BLaER1 (cell line): ENCODE results near the gene LYPD6B.

Experiments
- H3K27ac ChIP-seq: shearing (Covaris generic); formaldehyde crosslinking; 2 replicates; pipeline ENCODE4 v1.8.1; 2022
- H3K27me3 ChIP-seq: shearing (Covaris generic); formaldehyde crosslinking; 2 replicates; pipeline ENCODE4 v1.8.1; 2022
- H3K36me3 ChIP-seq: shearing (Covaris generic); formaldehyde crosslinking; 2 replicates; pipeline ENCODE4 v1.8.1; 2022
- H3K4me1 ChIP-seq: shearing (Covaris generic); formaldehyde crosslinking; 2 replicates; pipeline ENCODE4 v1.8.1; 2022
- H3K4me2 ChIP-seq: shearing (Covaris generic); formaldehyde crosslinking; 2 replicates; pipeline ENCODE4 v1.8.1; 2022
- H3K4me3 ChIP-seq: shearing (Covaris generic); formaldehyde crosslinking; 2 replicates; pipeline ENCODE4 v1.8.1; 2022
- H3K9ac ChIP-seq: shearing (Covaris generic); formaldehyde crosslinking; 2 replicates; pipeline ENCODE4 v1.8.1; 2022
- H3K9me3 ChIP-seq: shearing (Covaris generic); formaldehyde crosslinking; 2 replicates; pipeline ENCODE4 v1.8.1; 2022
- H4K20me1 ChIP-seq: shearing (Covaris generic); formaldehyde crosslinking; 2 replicates; pipeline ENCODE4 v1.8.1; 2022
- Cebpa-rat ChIP-seq: shearing (Covaris generic); IDR thresholded peaks from 2 replicates; pipeline ENCODE4 v1.8.1; 2022

The LYPD6B gene

DNA sequence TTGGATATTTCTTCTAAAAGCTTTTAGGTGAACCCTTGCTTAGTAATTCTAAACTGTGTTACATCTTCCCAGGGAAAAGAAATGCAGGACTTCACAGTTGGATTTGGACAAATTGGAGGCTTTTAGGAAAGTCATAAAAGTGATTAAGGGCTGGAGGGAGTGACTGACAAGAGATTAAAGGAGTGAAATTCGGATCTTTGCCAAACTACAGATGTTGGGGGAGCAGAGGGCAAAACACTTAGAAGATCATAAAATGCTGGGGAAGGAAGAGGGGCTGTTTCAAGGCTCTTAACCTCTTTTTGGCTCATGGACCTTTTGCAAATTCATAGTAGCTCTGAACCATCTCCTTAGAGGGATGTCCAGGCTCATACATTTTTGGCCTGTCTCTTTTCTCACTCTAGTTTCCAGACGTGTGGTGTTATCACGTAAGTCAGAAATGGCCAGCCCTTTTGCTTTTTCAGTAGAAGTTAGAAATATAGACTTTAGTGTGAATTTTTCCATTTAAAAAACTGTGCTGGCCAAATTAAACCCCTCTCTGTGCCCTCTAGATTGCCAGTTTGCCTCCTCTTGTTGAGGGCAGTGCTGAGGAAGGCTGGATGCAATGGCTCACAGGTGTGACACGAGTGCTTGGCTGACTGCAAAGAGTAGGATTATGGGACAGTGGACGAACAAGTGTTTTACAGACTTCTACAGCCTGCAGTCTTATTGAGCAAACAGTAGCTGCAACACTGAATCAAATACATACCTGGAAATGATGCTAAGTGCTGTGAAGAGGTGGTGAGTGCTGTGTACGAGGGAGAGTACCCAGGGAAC, 109.9 kb downstream of the LYPD6B start:
- Histone ChIP-seq H3K9ac (no peak overlapping the region), H3K4me3 (no peak overlapping the region), H3K36me3 (no peaks in the 10 kb centered on the region), H4K20me1 (no peaks in the 10 kb centered on the region), H3K4me2 (no peak overlapping the region), H3K4me1 (peaks cover 37% of the 10 kb centered on the region), H3K27me3 (no peaks in the 10 kb centered on the region), H3K27ac (no peak overlapping the region), H3K9me3 (no peaks in the 10 kb centered on the region)
- no peak for TF ChIP-seq Cebpa-rat

DNA sequence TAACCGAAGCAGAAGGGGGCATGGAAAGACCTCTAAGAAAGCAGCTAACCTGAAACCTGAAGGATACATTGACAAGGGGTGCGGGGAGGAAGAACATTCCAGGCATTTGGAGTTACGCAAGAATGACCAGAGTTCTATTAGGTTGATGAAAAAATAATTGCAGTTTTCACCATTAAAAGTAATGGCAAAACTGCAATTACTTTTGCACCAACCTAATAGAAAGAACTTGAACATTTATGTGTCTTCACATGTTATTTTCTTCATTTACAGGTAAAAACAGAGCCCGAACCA, 110.5 kb downstream of the LYPD6B start:
- Histone ChIP-seq H3K27ac (no peak overlapping the region), H3K4me3 (no peak overlapping the region), H3K9me3 (no peaks in the 10 kb centered on the region), H3K36me3 (no peaks in the 10 kb centered on the region), H3K27me3 (no peaks in the 10 kb centered on the region), H4K20me1 (no peaks in the 10 kb centered on the region), H3K9ac (no peak overlapping the region), H3K4me2 (no peak overlapping the region), H3K4me1 (peaks cover 41% of the 10 kb centered on the region)
- TF ChIP-seq Cebpa-rat = no peak

DNA sequence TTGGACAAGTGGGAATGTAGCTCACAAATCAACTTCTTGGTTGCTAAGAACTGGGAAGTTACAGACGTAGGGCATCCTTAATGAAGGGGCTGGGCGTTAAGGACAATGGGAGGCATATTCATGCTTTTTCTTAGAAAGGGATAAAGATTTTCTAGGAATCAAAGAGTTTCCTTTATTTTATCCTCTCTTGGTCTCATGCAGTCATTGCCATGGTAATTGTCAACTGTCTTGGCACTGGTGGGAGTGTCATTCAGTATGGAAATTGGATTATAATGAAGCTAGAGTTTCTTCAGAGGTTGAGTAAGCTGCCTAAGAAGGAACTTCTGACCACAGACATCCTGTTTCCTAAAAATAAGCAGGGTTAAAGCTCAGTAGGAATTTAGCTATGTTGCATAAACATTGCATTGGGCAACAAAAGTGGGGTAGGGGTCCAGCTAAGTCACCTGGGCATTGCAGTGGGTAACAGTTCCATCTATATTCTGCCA, 114.0 kb downstream of the LYPD6B start:
- H3K27ac ChIP-seq = no peak overlapping the region

DNA sequence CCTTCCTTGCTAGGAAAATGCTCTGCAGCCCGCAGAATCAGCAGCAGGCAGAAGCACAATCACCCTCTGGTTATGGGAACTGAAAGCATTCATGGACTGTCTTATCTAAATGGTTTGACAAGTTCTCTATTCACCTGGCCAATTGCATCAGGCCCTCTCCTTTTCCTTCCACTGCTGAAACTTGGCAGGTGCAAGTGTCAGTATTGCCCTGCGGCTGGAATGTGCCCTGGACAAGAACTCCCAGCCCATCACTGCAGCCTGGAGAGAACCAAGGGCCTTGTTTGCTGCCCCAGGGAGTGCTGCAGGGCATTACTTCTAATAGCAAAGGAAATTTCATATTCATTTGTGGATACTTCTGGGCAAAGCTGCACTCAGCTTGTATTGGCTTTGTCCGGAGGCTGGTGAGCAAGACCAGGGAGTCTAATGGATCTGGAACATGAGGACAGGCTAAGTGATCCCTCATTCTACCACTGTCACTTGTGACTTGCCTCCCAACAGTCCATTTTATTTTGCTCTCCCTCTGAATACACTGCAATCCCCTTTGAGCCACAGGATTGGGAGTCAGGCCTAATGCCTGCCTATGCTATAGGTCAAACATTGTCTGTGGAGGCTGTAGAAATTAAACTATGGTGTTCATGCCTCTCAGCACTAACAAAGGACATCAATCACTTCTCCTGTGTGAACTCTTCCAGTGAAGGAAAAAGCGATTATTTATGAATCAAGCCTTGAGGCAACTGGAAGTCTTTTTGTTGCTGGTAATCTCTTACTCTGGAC, 116.9 kb downstream of the LYPD6B start:
- H3K27me3 ChIP-seq = no peaks in the 10 kb centered on the region

More for the DNA sequence above, 114.0 kb downstream of the LYPD6B start:
- peak overlapping the region; percentile 81 for H3K4me2 ChIP-seq
- H3K4me3 ChIP-seq = no peak overlapping the region
- no peaks in the 10 kb centered on the region for H3K9me3 ChIP-seq
- no peaks in the 10 kb centered on the region for H4K20me1 ChIP-seq
- H3K4me1 ChIP-seq = peaks cover 18% of the 10 kb centered on the region
- 0 out of 2 replicates have a peak, but pooled peaks have one; percentile 25 for TF ChIP-seq Cebpa-rat
- H3K27me3 ChIP-seq = no peaks in the 10 kb centered on the region
- H3K36me3 ChIP-seq = no peaks in the 10 kb centered on the region
- H3K9ac ChIP-seq = no peak overlapping the region

DNA sequence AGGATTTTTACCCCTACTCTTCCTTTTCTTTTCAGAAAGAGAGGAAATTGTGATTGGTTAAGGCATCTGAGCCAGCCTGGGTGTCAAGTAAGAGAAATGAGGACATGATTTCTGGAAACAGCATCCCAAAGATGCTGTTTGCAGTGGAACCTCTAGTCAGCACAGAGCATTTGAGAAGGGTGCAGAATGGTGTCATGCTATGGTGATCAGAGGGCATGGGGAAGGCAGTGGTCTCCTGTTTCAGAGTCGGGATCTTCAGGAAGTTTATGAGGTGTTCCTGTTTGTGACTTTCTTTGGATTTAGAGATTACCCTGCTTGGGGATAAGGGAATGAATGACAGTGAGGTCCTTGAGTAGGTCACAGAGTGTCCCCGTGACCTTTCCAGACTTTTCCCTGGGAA, 117.5 kb downstream of the LYPD6B start:
- H3K9ac ChIP-seq = no peak overlapping the region
- no peaks in the 10 kb centered on the region for H4K20me1 ChIP-seq
- H3K36me3 ChIP-seq = no peaks in the 10 kb centered on the region
- peaks cover 29% of the 10 kb centered on the region for H3K4me1 ChIP-seq
- H3K4me3 ChIP-seq = no peak overlapping the region
- no peak for TF ChIP-seq Cebpa-rat
- H3K9me3 ChIP-seq = no peaks in the 10 kb centered on the region
- H3K4me2 ChIP-seq = no peak overlapping the region
- H3K27me3 ChIP-seq = no peaks in the 10 kb centered on the region
- H3K27ac ChIP-seq = no peak overlapping the region

More for the DNA sequence above, 116.9 kb downstream of the LYPD6B start:
- no peak overlapping the region for H3K4me3 ChIP-seq
- H3K9me3 ChIP-seq = no peaks in the 10 kb centered on the region
- no peak overlapping the region for H3K9ac ChIP-seq
- H4K20me1 ChIP-seq = no peaks in the 10 kb centered on the region
- peaks cover 23% of the 10 kb centered on the region for H3K4me1 ChIP-seq
- H3K27ac ChIP-seq = no peak overlapping the region
- no peaks in the 10 kb centered on the region for H3K36me3 ChIP-seq
- no peak overlapping the region for H3K4me2 ChIP-seq
- TF ChIP-seq Cebpa-rat = no peak

DNA sequence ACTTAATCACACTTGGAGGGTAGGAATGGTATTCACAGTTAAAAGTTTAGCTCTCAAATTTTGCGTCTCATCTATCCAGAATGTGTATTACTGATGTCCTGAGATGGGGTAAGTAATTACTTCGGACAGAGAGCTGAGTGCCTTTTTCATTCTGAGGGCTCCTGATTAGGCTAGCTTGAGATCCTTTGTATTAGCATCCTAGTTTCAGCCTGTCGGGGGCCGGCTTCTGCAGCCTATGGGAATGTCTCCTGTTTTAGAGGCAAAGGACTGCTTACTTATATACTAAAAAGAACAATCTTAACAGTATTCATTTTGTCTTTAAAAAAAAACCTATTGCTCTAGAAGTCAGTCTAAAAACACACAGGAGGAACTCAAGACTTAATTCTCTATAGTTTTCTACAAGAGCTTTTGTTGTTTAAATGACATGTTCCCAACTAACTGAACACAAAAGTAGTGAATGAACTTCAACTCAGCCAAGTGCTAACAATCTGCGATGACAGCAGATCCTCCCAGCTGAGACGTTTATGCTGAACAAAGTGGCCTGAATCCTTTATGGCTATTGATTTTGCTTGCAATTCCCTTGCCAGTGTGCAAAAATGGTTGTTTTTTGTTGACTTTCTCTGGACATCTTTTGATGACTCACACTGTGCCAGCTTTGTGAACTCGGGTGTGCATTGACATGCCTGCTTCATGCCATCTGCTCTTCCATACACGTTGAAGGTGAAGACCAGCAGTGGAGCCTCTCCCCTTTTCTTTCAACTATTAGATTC, 118.7 kb downstream of the LYPD6B start:
- no peaks in the 10 kb centered on the region for H3K27me3 ChIP-seq
- H3K4me3 ChIP-seq = no peak overlapping the region
- no peak for TF ChIP-seq Cebpa-rat
- peaks cover 6% of the 10 kb centered on the region for H4K20me1 ChIP-seq
- H3K9ac ChIP-seq = no peak overlapping the region
- no peak overlapping the region for H3K4me2 ChIP-seq
- no peaks in the 10 kb centered on the region for H3K9me3 ChIP-seq
- H3K27ac ChIP-seq = no peak overlapping the region
- H3K36me3 ChIP-seq = no peaks in the 10 kb centered on the region
- peaks cover 39% of the 10 kb centered on the region for H3K4me1 ChIP-seq

DNA sequence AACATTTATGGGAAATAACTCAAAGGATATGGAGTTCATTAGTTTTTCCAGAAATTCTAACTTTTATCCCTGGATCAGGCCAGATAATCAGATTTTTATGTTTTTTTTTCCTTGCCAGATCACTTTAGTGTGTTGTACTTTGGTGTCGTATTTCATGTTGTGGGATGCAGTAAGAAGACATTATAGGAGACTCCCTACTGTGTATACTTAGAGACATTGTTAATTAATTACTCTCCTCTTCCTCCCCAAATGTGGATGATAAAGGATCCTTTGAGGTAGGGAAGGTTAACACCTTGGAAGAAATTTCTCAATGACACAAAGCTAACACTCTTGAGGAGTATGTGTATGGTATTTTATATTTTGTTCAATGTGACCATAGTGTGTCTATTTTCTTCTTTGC, 120.5 kb downstream of the LYPD6B start:
- Histone ChIP-seq H3K4me3 (no peak overlapping the region), H3K9me3 (0 out of 2 replicates have a peak, but pooled peaks cover under 1% of the 10 kb centered on the region), H3K27ac (no peak overlapping the region), H3K4me2 (no peak overlapping the region), H3K36me3 (no peaks in the 10 kb centered on the region), H3K4me1 (peaks cover 26% of the 10 kb centered on the region), H4K20me1 (peaks cover 6% of the 10 kb centered on the region), H3K9ac (no peak overlapping the region), H3K27me3 (0 out of 2 replicates have a peak, but pooled peaks cover under 1% of the 10 kb centered on the region)
- TF ChIP-seq Cebpa-rat = no peak

DNA sequence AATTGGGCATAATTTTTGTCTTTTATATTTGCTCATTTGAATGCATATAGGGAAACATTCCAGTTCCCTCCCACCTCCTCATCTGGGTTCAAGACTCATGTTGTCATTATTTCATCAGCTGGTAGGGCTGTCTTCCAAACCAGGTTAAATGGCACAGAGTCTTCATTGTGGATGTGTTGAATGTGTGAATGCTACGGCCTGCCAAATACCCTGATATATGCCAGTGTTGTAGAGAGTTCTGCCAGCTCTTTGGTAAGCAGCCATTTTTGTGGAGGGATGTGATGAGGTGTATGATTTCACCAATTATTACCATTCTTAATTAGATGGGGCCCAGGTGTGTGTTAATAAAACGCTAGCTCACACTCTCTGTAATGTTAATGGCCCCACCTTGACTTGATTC, 121.7 kb downstream of the LYPD6B start:
- 0 out of 2 replicates have a peak, but pooled peaks cover 10% of the 10 kb centered on the region for H3K9me3 ChIP-seq
- H3K9ac ChIP-seq = no peak overlapping the region
- peaks cover 6% of the 10 kb centered on the region for H4K20me1 ChIP-seq
- H3K27me3 ChIP-seq = peaks cover 7% of the 10 kb centered on the region
- no peak overlapping the region for H3K27ac ChIP-seq
- peak overlapping the region; percentile 84 for H3K4me2 ChIP-seq
- peaks cover 26% of the 10 kb centered on the region for H3K4me1 ChIP-seq
- H3K4me3 ChIP-seq = no peak overlapping the region
- no peaks in the 10 kb centered on the region for H3K36me3 ChIP-seq
- no peak for TF ChIP-seq Cebpa-rat

DNA sequence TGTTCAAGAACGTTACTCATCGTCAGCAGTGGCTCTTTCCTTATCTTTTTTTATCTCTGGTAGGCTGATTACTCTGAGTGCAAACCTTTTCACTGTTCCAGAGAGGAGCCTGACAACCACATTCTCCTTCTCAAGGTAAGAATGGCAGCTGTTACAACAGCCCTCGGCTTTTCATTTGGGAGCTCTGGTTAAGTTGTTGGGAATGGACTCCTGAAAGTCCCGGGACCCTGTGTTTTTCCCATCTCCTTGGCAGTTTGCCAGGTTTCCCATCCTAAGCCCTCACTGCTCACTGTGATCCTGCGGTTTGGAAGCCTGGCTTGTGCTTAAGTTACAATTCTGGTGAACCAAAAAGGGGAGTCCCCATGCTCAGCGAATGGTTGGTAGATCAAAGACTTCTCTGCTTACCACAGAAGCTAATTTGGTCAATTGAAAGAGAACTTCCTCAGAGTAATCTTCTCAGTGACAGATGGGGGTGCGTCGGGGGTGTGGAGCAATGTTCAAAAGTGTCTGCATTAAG, 122.3 kb downstream of the LYPD6B start:
- no peaks in the 10 kb centered on the region for H3K36me3 ChIP-seq
- H3K27ac ChIP-seq = no peak overlapping the region
- peaks cover 7% of the 10 kb centered on the region for H3K27me3 ChIP-seq
- H3K9me3 ChIP-seq = 0 out of 2 replicates have a peak, but pooled peaks cover 10% of the 10 kb centered on the region
- H3K4me1 ChIP-seq = peaks cover 26% of the 10 kb centered on the region
- H3K4me3 ChIP-seq = no peak overlapping the region; the same call in 1 of the 2 replicates
- no peak for TF ChIP-seq Cebpa-rat
- peaks cover 6% of the 10 kb centered on the region for H4K20me1 ChIP-seq
- peak overlapping the region; percentile 84 for H3K4me2 ChIP-seq
- no peak overlapping the region for H3K9ac ChIP-seq
